HK-2 (cell line): Measurements from ENCODE around the gene LSM4.

ENCODE experiments used
- DNase-seq: peaks from one replicate; pipeline ENCODE4 v3.0.0-alpha.2; 2018; ENCODE audit not compliant: unreplicated experiment

Gene LSM4

GRCh38 chr19:18311502-18312091 lies 11.3 kb downstream of the LSM4 start:
- DNase-seq = no peak

GRCh38 chr19:18310966-18311365 lies 11.9 kb downstream of the LSM4 start:
- DNase-seq = no peak

- DNase-seq = no peak
Observed at GRCh38 chr19:18310118-18310909, 12.6 kb downstream of the LSM4 start.

- no peak for DNase-seq
Observed at GRCh38 chr19:18309525-18310064, 13.3 kb downstream of the LSM4 start.

GRCh38 chr19:18308948-18309325 lies 13.9 kb downstream of the LSM4 start:
- DNase-seq = no peak

- DNase-seq = no peak
Observed at GRCh38 chr19:18308051-18308947, 14.6 kb downstream of the LSM4 start.

GRCh38 chr19:18307271-18307681 lies 15.6 kb downstream of the LSM4 start:
- no peak for DNase-seq

- no peak for DNase-seq
Observed at GRCh38 chr19:18306888-18307260, 16.0 kb downstream of the LSM4 start.

GRCh38 chr19:18306209-18306887 lies 16.5 kb downstream of the LSM4 start:
- no peak for DNase-seq

- DNase-seq = peak; percentile 82
Observed at GRCh38 chr19:18304458-18305310, 18.2 kb downstream of the LSM4 start.

- DNase-seq = peak; percentile 30
Observed at GRCh38 chr19:18304208-18304457, 18.7 kb downstream of the LSM4 start.

GRCh38 chr19:18301718-18302111 lies 21.2 kb downstream of the LSM4 start:
- no peak for DNase-seq

- peak; percentile 85 for DNase-seq
Observed at GRCh38 chr19:18300930-18301717, 21.8 kb downstream of the LSM4 start.

GRCh38 chr19:18299654-18300053 lies 23.2 kb downstream of the LSM4 start:
- no peak for DNase-seq

GRCh38 chr19:18298601-18299000 lies 24.3 kb downstream of the LSM4 start:
- DNase-seq = no peak

- DNase-seq = peak; percentile 64
Observed at GRCh38 chr19:18297308-18297707, 25.6 kb downstream of the LSM4 start.

- no peak for DNase-seq
Observed at GRCh38 chr19:18295034-18295451, 27.8 kb downstream of the LSM4 start.

- DNase-seq = no peak
Observed at GRCh38 chr19:18294467-18294864, 28.4 kb downstream of the LSM4 start.

- DNase-seq = no peak
Observed at GRCh38 chr19:18293642-18294466, 29.0 kb downstream of the LSM4 start.
